HepG2 (cell line): ENCODE data around the gene EPB41L4A.

ENCODE experiments used
- CHD4 ChIP-seq: fragments of 200-600 bp; sonication (generic); IDR thresholded peaks from 2 replicates; pipeline ENCODE4 v1.7.0; 2017; ENCODE audit warnings: mild to moderate bottlenecking, low read length, borderline replicate concordance
- CREB1 ChIP-seq, 2 experiments: fragments of 450-650 bp in 1 of 2; IDR thresholded peaks; 2 replicates each; pipeline ENCODE4 v1.6.1; 2016 to 2017; ENCODE audit warnings: control low read depth in 1 of 2, mild to moderate bottlenecking in 1 of 2, missing compliant biosample characterization in 1 of 2, missing genetic modification characterization in 1 of 2
- ETV6 ChIP-seq: sonication (generic); formaldehyde crosslinking; conservative IDR thresholded peaks from 2 replicates; pipeline ENCODE4 v1.4.0; 2020; ENCODE audit warnings: missing genetic modification reagents
- POLR2A ChIP-seq, 2 experiments: IDR thresholded peaks; 2 replicates each; pipeline ENCODE4 v1.6.1; 2011; ENCODE audit warnings: low read depth in 2 of 2, low read length in 2 of 2, mild to moderate bottlenecking in 1 of 2, moderate library complexity in 1 of 2; ENCODE audit not compliant: insufficient read depth in 1 of 2
- TCF7L2 ChIP-seq: IDR thresholded peaks from 2 replicates; pipeline ENCODE4 v1.6.1; 2011; ENCODE audit warnings: mild to moderate bottlenecking, low read depth, low read length, moderate library complexity
- ZBTB21 ChIP-seq: sonication (generic); formaldehyde crosslinking; IDR thresholded peaks from 2 replicates; pipeline ENCODE4 v1.4.0; 2020; ENCODE audit warnings: missing genetic modification reagents

DNA sequence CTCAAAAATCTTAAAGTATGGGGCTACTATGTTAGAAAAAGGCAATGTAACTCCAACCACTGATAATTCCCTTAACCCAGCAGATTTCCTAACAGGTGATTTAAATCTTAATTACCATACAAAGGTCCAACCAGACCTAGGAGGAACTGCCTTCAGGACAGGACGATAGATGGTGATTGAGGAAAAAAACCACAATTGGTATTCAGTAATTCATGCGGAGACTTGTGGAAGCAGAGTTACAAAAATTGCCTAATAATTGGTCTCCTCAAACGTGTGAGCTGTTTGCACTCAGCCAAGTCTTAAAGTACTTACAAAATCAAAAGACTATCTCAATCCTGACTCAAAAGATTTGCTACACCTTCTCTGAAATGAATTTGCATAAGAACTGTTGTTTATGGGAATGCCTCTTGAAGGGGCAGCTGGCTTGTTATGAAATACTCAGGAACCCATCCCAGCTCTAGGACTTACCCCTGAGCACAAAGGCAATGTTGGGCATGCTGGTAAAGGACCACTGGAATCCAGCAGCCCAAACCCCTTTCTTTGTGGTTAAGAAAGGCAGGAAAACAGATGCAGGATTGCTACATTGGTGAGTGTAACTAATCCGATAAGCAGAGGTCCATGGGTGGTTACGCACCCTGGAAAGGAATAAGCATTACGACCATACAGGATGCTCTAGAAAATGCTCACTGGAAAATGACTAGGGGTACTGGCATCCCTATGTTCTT, 26.7 kb upstream of the EPB41L4A start:
- TF ChIP-seq POLR2A (IDR thresholded peaks at IDR 0.05; ENCODE audit: insufficient read depth in 1 of 2, low read depth in 2 of 2, low read length in 2 of 2) (no peak), CREB1 (IDR thresholded peaks at IDR 0.05) (no peak), CREB1 (CRISPR knock-in tag; IDR thresholded peaks at IDR 0.05) (no peak), CHD4 (no peak), ZBTB21 (CRISPR knock-in tag) (no peak), TCF7L2 (no peak), ETV6 (no peak)
